HCT116 (cell line): Measurements from ENCODE around the gene TENM4. TPM values are rescaled to one million over a fixed set of nuclear protein-coding genes. Genes with fewer than 3 reads are reported as not detected.
"Not testable (repeated sequence)": the region's sequence is repeated elsewhere in the genome, so short reads cannot be mapped to it uniquely, and the experiment has no call there.

Experiments used
- ATAC-seq: fragments of 200-7000 bp; cut with Tn5 transposase; 2 replicates; pipeline ENCODE4 v1.9.1; 2020; ENCODE audit warnings: mild to moderate bottlenecking, moderate library complexity
- BruUV-seq: library from RNA; stranded (reverse); fragments of 400-500 nt; replicated peaks from 2 replicates; lab custom pipeline; 2021; lab: Mats Ljungman, UMichigan
- CTCF ChIA-PET: fragments of 300-600 bp; sonication (Branson Sonifier 250); formaldehyde crosslinking; loops from one replicate; lab custom pipeline; 2021; ENCODE audit warnings: antibody characterized with exemption; lab: Charles Lee
- POLR2A ChIA-PET: fragments of 300-600, 350-600 bp; sonication (Branson Sonifier 250); formaldehyde crosslinking; loops from one replicate; lab custom pipeline; 2021; ENCODE audit warnings: antibody characterized with exemption; lab: Charles Lee
- RAD21 ChIA-PET, 2 experiments: fragments of 300-600 bp; sonication (Branson Sonifier 250); formaldehyde crosslinking; loops; one replicate each; lab custom pipeline; 2023; ENCODE audit warnings: low total read pairs in 2 of 2; ENCODE audit not compliant: uncharacterized antibody in 2 of 2, unreplicated experiment in 2 of 2, low non-redundant PET in 1 of 2; lab: Charles Lee
- DNase-seq: peaks from one replicate; pipeline ENCODE4 v3.0.0-alpha.2; 2010; ENCODE audit warnings: low read depth, low spot score
- H2AFZ ChIP-seq: fragments of 200-600 bp; shearing (Covaris generic), sonication (generic); 2 replicates; pipeline ENCODE4 v1.6.1; 2017; ENCODE audit warnings: low read depth, mixed run types, mixed read lengths, antibody characterized with exemption, low read length; ENCODE audit not compliant: poor library complexity, severe bottlenecking
- H3K27ac ChIP-seq: 2 replicates; pipeline ENCODE4 v1.5.1; 2012; ENCODE audit warnings: low read depth, low read length
- H3K27me3 ChIP-seq: fragments of 200-600 bp; sonication (generic); 2 replicates; pipeline ENCODE4 v1.6.1; 2016; ENCODE audit warnings: mixed run types, low read length, mixed read lengths; ENCODE audit not compliant: insufficient read depth
- H3K36me3 ChIP-seq, 2 experiments: fragments of 200-500 bp in 1 of 2; fragments of 200-600 bp in 1 of 2; sonication (Bioruptor generic) in 1 of 2; sonication (generic) in 1 of 2; 2 replicates each; pipeline versions ENCODE4 v1.5.1 to v1.6.1; 2014 to 2016; ENCODE audit warnings: low read length in 2 of 2, inconsistent platforms in 1 of 2, mixed read lengths in 1 of 2, mixed run types in 1 of 2; ENCODE audit not compliant: insufficient read depth in 2 of 2, control insufficient read depth in 1 of 2
- H3K4me1 ChIP-seq, 2 experiments: fragments of 200-600 bp in 1 of 2; sonication (generic) in 1 of 2; 2 replicates each; pipeline versions ENCODE4 v1.5.1 to v1.6.1; 2012 to 2017; ENCODE audit warnings: low read length in 2 of 2, inconsistent platforms in 1 of 2, mild to moderate bottlenecking in 1 of 2, mixed read lengths in 1 of 2, mixed run types in 1 of 2, moderate library complexity in 1 of 2; ENCODE audit not compliant: insufficient read depth in 2 of 2, control insufficient read depth in 1 of 2
- H3K4me2 ChIP-seq: fragments of 200-600 bp; sonication (generic); 2 replicates; pipeline ENCODE4 v1.6.1; 2017; ENCODE audit warnings: mixed run types, low read length, mixed read lengths
- H3K4me3 ChIP-seq, 2 experiments: fragments of 200-600 bp in 1 of 2; sonication (generic) in 1 of 2; replicated peaks in 1 of 2; 2 replicates each; pipeline ENCODE4 v1.5.1; 2011 to 2016; ENCODE audit warnings: low read length in 2 of 2, control low read depth in 1 of 2, low read depth in 1 of 2, mild to moderate bottlenecking in 1 of 2, mixed read lengths in 1 of 2, mixed run types in 1 of 2
- H3K79me2 ChIP-seq: fragments of 200-600 bp; sonication (generic); 2 replicates; pipeline ENCODE4 v1.6.1; 2017; ENCODE audit warnings: mild to moderate bottlenecking, mixed run types, low read length, moderate library complexity, mixed read lengths; ENCODE audit not compliant: insufficient read depth
- H3K9ac ChIP-seq: fragments of 200-600 bp; sonication (generic); 2 replicates; pipeline ENCODE4 v1.6.1; 2016; ENCODE audit warnings: low read length, mixed read lengths
- H3K9me2 ChIP-seq: fragments of 200-600 bp; sonication (generic), shearing (Covaris generic); 2 replicates; pipeline ENCODE4 v1.6.1; 2017; ENCODE audit warnings: mixed run types, mild to moderate bottlenecking, moderate library complexity; ENCODE audit not compliant: insufficient read depth
- H3K9me3 ChIP-seq, 2 experiments: fragments of 200-500 bp in 1 of 2; fragments of 200-600 bp in 1 of 2; sonication (Bioruptor generic) in 1 of 2; sonication (generic) in 1 of 2; 2 replicates each; pipeline ENCODE4 v1.6.1; 2014 to 2017; ENCODE audit warnings: low read length in 2 of 2, mixed read lengths in 2 of 2, inconsistent platforms in 1 of 2, low read depth in 1 of 2, mild to moderate bottlenecking in 1 of 2, mixed run types in 1 of 2, moderate library complexity in 1 of 2; ENCODE audit not compliant: control insufficient read depth in 1 of 2, insufficient read depth in 1 of 2
- H4K20me1 ChIP-seq: fragments of 200-600 bp; sonication (generic), shearing (Covaris generic); 2 replicates; pipeline ENCODE4 v1.6.1; 2017; ENCODE audit warnings: mixed run types, mild to moderate bottlenecking, moderate library complexity; ENCODE audit not compliant: insufficient read depth
- CBX3 ChIP-seq: IDR thresholded peaks from 2 replicates; pipeline ENCODE4 v1.6.1; 2012; ENCODE audit warnings: low read depth
- CEBPB ChIP-seq: IDR thresholded peaks from 2 replicates; pipeline ENCODE4 v1.6.1; 2012; ENCODE audit warnings: low read depth
- EGR1 ChIP-seq: IDR thresholded peaks from 2 replicates; pipeline ENCODE4 v1.6.1; 2012; ENCODE audit warnings: low read depth
- ELF1 ChIP-seq: IDR thresholded peaks from 2 replicates; pipeline ENCODE4 v1.6.1; 2012; ENCODE audit warnings: low read depth, borderline replicate concordance
- EZH2 ChIP-seq: fragments of 200-600 bp; sonication (generic); IDR thresholded peaks from 2 replicates; pipeline ENCODE4 v1.6.1; 2017; ENCODE audit warnings: antibody characterized with exemption, mixed run types
- FOSL1 ChIP-seq: IDR thresholded peaks from 2 replicates; pipeline ENCODE4 v1.6.1; 2012; ENCODE audit warnings: low read depth
- JUND ChIP-seq: IDR thresholded peaks from 2 replicates; pipeline ENCODE4 v1.6.1; 2012
- POLR2A ChIP-seq: IDR thresholded peaks from 2 replicates; pipeline ENCODE4 v1.7.0; 2011; ENCODE audit warnings: borderline replicate concordance; ENCODE audit not compliant: insufficient read depth, insufficient read length; ENCODE audit errors: extremely low read depth
- POLR2AphosphoS5 ChIP-seq: IDR thresholded peaks from 2 replicates; pipeline ENCODE4 v1.6.1; 2011; ENCODE audit warnings: mild to moderate bottlenecking, low read depth, low read length, moderate library complexity
- RAD21 ChIP-seq: IDR thresholded peaks from 2 replicates; pipeline ENCODE4 v1.6.1; 2012; ENCODE audit warnings: low read depth, mild to moderate bottlenecking
- SP1 ChIP-seq: IDR thresholded peaks from 2 replicates; pipeline ENCODE4 v1.6.1; 2012; ENCODE audit warnings: low read depth
- SRF ChIP-seq: IDR thresholded peaks from 2 replicates; pipeline ENCODE4 v1.6.1; 2012; ENCODE audit warnings: low read depth
- TCF7L2 ChIP-seq: IDR thresholded peaks from 2 replicates; pipeline ENCODE4 v1.7.0; 2011; ENCODE audit warnings: borderline replicate concordance, inconsistent platforms; ENCODE audit not compliant: insufficient read depth, insufficient read length; ENCODE audit errors: extremely low read depth
- YY1 ChIP-seq: IDR thresholded peaks from 2 replicates; pipeline ENCODE4 v1.6.1; 2011; ENCODE audit warnings: low read length, low read depth, moderate library complexity, mild to moderate bottlenecking; ENCODE audit not compliant: insufficient replicate concordance; ENCODE audit errors: extremely low read depth
- ZFX ChIP-seq: fragments of 450-650 bp; IDR thresholded peaks from 2 replicates; pipeline ENCODE4 v1.6.1; 2017
- ZNF274 ChIP-seq: fragments of 200-500 bp; sonication (Bioruptor generic); IDR thresholded peaks from 2 replicates; pipeline ENCODE4 v1.6.1; 2014; ENCODE audit warnings: mild to moderate bottlenecking, low read depth, low read length, inconsistent platforms
- intact Hi-C: fragments of 100-400 bp; cut with micrococcal nuclease; formaldehyde crosslinking; loops from 2 replicates; pipeline ENCODE4 v1.10.0; 2022
- total RNA-seq: library from RNA; stranded (reverse); gene quantifications from one replicate; pipeline ENCODE4 v1.2.1, GENCODE V29; 2021; ENCODE audit not compliant: unreplicated experiment
- TF ChIP-seq, protein P1 (sequence below): IDR thresholded peaks from 2 replicates; pipeline ENCODE4 v1.6.1; 2012
- TF ChIP-seq, protein P2 (sequence below): IDR thresholded peaks from 2 replicates; pipeline ENCODE4 v1.6.1; 2012; ENCODE audit warnings: low read depth
- TF ChIP-seq, protein P3 (sequence below): IDR thresholded peaks from 2 replicates; pipeline ENCODE4 v1.6.1; 2011; ENCODE audit warnings: mild to moderate bottlenecking, low read length, moderate library complexity; ENCODE audit not compliant: insufficient replicate concordance; ENCODE audit errors: extremely low read depth

Gene TENM4
- total RNA-seq, 1 experiment from 2014 or later, result 0.05 TPM

DNA sequence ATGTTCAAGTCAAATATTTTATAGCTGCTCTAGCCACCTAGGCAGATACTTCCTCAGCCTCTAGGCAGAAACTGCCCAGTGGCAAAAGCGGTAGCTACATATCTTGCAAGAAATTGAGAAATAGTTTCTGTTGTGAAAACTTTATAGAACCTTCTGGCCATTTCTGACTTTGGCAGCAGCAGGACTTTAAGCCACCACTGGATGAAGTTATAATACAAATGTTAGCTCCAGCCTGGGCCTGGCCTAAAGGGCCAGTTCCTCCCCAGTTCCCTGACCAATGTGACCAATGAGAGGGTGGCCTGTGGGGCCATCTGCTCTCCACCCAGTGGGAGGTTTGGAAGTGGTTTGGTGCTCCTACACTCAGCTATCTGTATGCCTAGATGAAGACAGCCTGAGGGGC, 612.2 kb downstream of the TENM4 start:
- Histone ChIP-seq H3K4me1 (no peaks in the 10 kb centered on the region), H4K20me1 (no peaks in the 10 kb centered on the region), H3K27me3 (peaks cover 6% of the 10 kb centered on the region; the same call in 1 of the 2 replicates), H3K36me3 (no peaks in the 10 kb centered on the region), H3K27ac (no peak overlapping the region), H2AFZ (no peak overlapping the region), H3K79me2 (no peaks in the 10 kb centered on the region), H3K9ac (no peak overlapping the region), H3K9me2 (no peaks in the 10 kb centered on the region), H3K4me3 (no peak overlapping the region), H3K4me2 (no peak overlapping the region), H3K9me3 (no peaks in the 10 kb centered on the region)
- DNase-seq (no peak), ATAC-seq (no peak)
- ChIA-PET RAD21 (no interaction called here), CTCF (interaction anchor here (0.8 kb wide), 1 partner anchor 183 kb away, joined by 3 read pairs; no protein-coding TSS in a partner anchor), POLR2A (no interaction called here)
- intact Hi-C loops, result no loop called here
- no peak for TF ChIP-seq POLR2AphosphoS5
- TF ChIP-seq, protein P1, sequence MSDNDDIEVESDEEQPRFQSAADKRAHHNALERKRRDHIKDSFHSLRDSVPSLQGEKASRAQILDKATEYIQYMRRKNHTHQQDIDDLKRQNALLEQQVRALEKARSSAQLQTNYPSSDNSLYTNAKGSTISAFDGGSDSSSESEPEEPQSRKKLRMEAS, result no peak
- TF ChIP-seq EGR1, result no peak
- TF ChIP-seq POLR2A, result no peak
- TF ChIP-seq JUND, result no peak
- TF ChIP-seq, protein P2, sequence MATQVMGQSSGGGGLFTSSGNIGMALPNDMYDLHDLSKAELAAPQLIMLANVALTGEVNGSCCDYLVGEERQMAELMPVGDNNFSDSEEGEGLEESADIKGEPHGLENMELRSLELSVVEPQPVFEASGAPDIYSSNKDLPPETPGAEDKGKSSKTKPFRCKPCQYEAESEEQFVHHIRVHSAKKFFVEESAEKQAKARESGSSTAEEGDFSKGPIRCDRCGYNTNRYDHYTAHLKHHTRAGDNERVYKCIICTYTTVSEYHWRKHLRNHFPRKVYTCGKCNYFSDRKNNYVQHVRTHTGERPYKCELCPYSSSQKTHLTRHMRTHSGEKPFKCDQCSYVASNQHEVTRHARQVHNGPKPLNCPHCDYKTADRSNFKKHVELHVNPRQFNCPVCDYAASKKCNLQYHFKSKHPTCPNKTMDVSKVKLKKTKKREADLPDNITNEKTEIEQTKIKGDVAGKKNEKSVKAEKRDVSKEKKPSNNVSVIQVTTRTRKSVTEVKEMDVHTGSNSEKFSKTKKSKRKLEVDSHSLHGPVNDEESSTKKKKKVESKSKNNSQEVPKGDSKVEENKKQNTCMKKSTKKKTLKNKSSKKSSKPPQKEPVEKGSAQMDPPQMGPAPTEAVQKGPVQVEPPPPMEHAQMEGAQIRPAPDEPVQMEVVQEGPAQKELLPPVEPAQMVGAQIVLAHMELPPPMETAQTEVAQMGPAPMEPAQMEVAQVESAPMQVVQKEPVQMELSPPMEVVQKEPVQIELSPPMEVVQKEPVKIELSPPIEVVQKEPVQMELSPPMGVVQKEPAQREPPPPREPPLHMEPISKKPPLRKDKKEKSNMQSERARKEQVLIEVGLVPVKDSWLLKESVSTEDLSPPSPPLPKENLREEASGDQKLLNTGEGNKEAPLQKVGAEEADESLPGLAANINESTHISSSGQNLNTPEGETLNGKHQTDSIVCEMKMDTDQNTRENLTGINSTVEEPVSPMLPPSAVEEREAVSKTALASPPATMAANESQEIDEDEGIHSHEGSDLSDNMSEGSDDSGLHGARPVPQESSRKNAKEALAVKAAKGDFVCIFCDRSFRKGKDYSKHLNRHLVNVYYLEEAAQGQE, result no peak
- no peak for TF ChIP-seq ZFX
- TF ChIP-seq SRF, result no peak
- no peak for TF ChIP-seq SP1
- no peak for TF ChIP-seq RAD21
- no peak for TF ChIP-seq FOSL1
- no peak for TF ChIP-seq EZH2
- no peak for TF ChIP-seq CBX3
- no peak for TF ChIP-seq ELF1
- TF ChIP-seq ZNF274, result no peak
- TF ChIP-seq, protein P3, sequence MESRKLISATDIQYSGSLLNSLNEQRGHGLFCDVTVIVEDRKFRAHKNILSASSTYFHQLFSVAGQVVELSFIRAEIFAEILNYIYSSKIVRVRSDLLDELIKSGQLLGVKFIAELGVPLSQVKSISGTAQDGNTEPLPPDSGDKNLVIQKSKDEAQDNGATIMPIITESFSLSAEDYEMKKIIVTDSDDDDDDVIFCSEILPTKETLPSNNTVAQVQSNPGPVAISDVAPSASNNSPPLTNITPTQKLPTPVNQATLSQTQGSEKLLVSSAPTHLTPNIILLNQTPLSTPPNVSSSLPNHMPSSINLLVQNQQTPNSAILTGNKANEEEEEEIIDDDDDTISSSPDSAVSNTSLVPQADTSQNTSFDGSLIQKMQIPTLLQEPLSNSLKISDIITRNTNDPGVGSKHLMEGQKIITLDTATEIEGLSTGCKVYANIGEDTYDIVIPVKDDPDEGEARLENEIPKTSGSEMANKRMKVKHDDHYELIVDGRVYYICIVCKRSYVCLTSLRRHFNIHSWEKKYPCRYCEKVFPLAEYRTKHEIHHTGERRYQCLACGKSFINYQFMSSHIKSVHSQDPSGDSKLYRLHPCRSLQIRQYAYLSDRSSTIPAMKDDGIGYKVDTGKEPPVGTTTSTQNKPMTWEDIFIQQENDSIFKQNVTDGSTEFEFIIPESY, result no peak
- TF ChIP-seq CEBPB, result no peak
- TF ChIP-seq YY1, result no peak
- no peak for TF ChIP-seq TCF7L2
- BruUV-seq, result no TSS peak

DNA sequence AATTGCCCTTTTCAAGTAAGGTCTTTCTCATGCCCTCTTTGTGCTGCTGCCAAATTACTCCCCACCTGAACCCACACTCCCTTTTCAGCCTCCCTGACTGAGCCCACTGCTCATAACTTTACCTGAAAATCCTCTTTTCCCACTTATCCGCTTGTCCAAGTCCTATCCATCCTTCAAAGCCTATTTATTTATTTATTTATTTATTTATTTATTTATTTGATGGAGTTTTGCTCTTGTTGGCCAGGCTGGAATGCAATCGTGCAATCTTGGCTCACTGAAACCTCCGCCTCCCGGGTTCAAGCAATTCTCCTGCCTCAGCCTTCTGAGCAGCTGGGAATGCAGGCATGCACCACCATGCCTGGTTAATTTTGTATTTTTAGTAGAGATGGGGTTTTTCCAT, 613.5 kb downstream of the TENM4 start:
- POLR2A ChIA-PET, result not testable (repeated sequence)

More for the DNA sequence above, 613.5 kb downstream of the TENM4 start:
- H3K9me2 ChIP-seq, H3K27me3 ChIP-seq, BruUV-seq, DNase-seq, H3K4me3 ChIP-seq, intact Hi-C loops, CTCF ChIA-PET, H3K9ac ChIP-seq, H3K79me2 ChIP-seq, H4K20me1 ChIP-seq, H3K9me3 ChIP-seq, H2AFZ ChIP-seq, H3K4me2 ChIP-seq, H3K4me1 ChIP-seq, RAD21 ChIA-PET, H3K27ac ChIP-seq, H3K36me3 ChIP-seq, ATAC-seq: not testable (repeated sequence)
